GM21515 (cell line): Measurements from ENCODE around the gene SCGB1C2.
"Not testable (repeated sequence)": the region's sequence is repeated elsewhere in the genome, so short reads cannot be mapped to it uniquely, and the experiment has no call there.

Source experiments
- ATAC-seq: cut with Tn5 transposase; IDR thresholded peaks from one replicate; pipeline ENCODE4 v1.9.1; 2021; ENCODE audit not compliant: unreplicated experiment

SCGB1C2 gene

DNA sequence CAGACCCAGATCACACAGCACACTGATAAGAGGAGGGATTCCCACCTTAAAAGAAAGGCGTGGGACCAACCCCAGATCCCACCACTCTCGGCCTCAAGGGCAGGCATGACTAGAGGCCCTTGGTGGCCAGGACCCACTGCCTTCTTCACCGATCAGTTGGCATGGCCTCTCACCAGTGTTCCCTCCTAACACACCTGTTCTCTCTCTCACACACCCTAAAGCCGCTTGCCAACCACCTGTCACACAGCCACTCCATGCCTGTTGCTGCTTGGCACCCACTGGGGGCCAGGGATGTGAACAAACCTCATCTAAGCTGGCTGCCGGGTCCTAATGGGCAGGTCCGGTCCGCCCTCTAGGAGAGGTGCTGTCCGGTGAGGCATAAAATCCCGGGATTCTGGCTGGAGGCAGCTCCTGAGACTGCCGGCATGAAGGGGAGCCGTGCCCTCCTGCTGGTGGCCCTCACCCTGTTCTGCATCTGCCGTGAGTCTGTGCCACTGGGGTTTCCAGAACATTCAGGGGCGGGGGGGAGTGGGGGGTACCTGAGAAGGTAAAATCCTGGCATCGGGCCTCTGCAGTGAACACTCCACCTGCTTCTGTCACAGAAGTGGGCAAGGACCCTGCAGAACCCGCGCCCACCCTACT is at the start of gene SCGB1C2:
Gene SCGB1C2, plus strand, starts transcription at position 404 of the 642 bp plus-strand sequence. Its CDS starts 22 bp downstream, at position 426.
- ATAC-seq, result not testable (repeated sequence)

GRCh38 chr17:113111-113510 is 24.3 kb upstream of the SCGB1C2 start:
- ATAC-seq, result not testable (repeated sequence)

GRCh38 chr17:118339-118917 is 18.9 kb upstream of the SCGB1C2 start:
- ATAC-seq, result not testable (repeated sequence)

DNA sequence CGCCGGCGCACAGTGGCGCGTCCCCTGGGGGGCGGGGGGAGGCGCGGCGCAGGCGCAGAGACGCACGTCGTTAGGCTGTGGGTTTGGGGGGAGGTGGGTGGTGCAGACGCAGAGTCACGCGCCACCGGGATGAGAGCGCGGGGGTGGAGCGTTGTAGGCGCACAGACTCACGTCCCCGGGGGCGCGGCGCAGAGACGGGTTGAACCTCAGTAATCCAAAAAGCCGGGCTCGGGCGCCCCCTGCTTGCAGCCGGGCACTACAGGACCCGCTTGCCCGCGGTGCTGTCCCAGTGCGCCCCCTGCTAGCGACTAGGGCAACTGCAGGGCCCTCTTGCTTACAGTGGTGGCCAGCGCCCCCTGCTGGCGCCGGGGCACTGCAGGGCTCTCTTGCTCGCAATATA is 3.4 kb upstream of the SCGB1C2 start:
- not testable (repeated sequence) for ATAC-seq

DNA sequence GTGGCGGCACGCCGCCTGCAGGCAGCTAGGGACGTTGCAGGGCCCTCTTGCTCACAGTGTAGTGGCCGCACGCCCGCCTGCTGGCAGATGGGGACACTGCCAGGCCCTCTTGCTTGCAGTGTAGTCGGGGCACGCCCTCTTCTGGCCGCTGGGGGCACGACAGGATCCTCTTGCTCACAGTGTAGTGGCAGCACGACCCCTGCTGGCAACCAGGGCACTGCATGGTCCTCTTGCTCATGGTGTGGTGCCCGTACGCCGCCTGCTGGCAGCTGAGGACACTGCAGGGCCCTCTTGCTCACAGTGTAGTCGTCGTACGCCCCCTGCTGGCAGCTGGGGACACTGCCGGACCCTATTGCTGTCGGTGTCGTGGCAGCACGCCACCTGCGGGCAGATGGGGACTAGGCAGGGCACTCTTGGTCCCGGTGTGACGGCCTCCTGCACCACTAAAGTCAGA is 3.0 kb upstream of the SCGB1C2 start:
- ATAC-seq, result peak; percentile 81

DNA sequence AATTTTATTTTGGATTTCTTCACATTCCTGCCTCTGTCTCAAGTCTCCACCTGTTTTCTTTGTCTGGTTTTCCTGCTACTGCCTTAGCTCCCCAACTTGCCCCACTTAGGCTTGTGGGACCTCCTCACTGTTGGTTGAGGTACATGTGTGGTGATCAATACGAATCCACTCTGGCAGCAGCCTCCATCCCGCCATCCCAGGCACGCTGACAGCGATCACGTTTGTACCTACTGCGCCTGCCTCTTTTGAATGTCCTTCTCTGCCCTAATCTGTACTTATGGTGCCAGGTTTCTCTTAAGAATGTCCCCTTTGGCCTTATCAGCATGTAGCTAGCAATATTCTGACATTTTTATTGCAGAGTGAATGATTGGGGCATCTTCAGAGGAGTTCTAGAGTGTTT is 2.3 kb upstream of the SCGB1C2 start:
- not testable (repeated sequence) for ATAC-seq

GRCh38 chr17:135895-136294 is 1.5 kb upstream of the SCGB1C2 start:
- ATAC-seq, result not testable (repeated sequence)

DNA sequence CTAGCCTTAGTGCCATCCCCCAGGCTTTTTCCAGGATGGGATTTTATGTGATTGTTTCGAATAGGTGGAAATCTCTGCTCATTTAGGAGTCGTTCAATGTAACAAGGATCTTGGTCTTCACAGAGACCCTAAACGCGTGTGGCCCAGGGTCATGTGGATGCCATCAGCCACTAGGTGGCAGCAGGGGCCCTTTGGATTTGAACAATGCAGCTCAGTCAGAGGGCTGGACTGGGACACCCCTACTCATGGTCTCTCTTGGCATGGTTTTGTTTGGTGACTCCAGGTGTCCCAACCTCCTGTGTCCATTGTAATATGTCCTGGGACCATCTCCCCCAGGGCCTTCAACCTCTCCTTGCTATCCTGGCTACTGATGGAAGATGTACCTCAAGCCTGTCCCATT is 838 bp upstream of the SCGB1C2 start:
- peak; percentile 46 for ATAC-seq

DNA sequence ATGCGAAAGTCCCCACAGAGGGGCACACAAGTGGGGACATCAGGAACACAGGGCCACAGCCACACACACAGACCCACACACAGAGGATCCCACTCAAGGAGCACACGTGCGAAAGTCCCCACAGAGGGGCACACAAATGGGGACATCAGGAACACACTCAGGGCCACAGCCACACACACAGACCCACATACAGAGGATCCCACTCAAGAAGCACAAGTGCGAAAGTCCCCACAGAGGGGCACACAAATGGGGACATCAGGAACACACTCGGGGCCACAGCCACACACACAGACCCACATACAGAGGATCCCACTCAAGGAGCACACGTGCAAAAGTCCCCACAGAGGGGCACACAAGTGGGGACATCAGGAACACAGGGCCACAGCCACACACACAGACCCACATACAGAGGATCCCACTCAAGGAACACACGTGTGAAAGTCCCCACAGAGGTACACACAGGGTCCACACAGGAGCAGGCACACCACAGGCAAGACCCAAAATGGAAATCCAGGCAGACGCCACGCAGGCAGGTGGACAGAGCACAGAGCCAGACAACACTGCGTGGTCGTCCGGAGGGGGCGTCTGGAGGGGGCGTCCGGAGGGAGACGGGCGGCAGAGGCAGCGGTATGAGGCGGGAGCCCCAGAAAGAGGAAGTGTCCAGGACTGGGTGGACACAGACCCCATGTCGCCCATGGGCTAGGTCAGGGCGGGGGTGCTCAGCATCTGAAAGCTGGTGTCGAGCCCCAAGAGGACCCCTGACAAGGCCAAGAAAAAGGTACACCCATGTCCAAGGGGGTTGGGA is 2.2 kb downstream of the SCGB1C2 start:
- ATAC-seq, result not testable (repeated sequence)

GRCh38 chr17:142102-142661 is 4.8 kb downstream of the SCGB1C2 start:
- no peak for ATAC-seq

GRCh38 chr17:142876-143784 is 5.8 kb downstream of the SCGB1C2 start:
- no peak for ATAC-seq

GRCh38 chr17:143785-144281 is 6.5 kb downstream of the SCGB1C2 start:
- ATAC-seq, result peak; percentile 69

DNA sequence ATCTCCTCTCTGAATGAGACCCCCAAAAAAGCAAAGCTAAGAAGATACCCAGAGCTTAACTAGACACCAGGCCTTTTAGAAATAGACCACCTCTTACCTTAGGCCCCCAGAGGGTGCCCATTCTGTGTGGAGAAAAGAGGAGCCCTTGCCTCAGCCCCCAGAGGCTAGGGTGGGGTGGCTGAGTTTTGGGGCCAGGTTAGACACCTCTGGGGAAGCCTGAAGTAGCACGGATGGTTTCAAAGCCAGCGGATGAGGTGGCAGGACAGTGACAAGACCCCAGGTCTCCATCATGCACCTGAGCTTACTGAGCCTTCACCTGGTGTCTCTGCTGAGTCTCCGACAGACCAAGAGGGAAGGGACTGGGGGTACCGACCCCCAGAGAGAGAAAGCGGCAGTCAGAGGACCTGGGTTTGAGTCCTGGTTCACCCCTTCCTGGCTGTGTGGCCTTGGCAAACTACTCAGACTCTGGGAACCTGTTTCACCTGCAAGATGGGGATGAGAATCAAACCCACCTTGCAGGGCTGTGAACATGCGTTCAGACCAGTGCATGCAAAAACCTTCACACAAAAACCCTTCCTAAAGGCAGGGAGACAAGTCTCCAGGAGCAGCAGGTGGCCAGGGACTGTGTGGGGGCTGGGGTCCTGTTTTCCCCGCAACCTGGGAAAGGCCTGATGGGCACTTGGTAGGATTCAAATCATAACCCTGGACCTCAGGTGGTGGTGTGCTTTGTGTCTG is 7.7 kb downstream of the SCGB1C2 start:
- no peak for ATAC-seq

DNA sequence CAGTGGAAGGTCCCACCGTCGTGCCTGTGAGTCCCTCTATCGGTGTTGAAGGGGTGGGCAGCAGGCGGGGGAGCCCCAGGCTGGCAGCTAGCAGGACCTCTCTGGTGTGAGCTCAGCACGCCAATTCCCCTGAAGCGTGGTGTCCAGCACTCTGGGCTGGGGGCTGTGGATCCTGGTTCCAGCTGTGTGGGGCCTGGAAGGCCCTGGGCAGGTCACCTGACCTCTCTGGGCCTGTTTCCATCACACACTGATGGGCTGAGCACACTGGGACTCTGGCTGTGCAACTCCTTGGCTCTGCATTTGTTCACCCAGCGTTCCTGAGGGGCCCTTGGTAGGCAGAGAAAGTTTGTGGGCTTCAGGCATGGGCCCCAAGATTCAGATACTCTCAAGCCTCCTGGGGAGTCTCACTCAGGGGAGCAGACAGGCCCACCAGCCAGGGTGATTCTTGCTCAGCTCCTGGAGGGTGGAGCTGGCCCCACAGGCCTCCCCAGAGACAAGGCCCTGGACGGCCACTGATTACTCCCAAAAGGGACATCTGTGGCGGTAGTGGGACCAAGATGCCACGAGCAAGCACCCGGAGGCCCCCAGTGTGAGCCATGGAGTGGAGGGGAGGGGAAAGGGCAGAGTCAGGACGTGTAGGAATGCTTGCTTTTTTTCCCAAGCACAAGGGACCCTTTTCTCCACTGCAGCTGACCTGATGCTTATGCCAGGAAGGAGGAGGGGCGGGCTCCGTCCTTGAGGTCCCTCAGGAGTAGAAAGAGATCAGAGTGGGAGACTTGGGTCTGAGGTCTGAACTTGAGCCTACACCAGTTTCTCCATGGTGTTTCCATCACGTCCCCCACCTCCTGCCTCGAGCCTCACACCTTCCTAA is 8.5 kb downstream of the SCGB1C2 start:
- no peak for ATAC-seq

DNA sequence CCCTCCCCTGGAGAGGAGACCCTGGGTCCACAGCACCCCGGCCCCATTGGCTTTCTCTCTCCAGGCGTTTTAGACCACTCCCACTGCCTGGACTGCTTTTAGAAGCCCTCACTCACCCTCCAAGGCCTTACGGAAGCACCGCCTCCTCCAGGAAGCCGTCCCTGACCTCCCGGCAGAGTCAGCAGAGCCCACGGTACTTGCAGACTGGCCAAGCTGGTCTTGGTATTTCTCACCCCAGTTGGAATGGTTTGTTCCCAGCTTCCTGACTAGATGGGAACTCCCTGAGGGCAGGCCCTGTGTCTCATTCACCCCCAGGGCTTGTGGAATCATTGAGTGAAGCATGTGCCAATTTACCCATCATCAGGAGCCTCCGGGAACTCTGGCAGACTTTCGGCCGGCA is 9.2 kb downstream of the SCGB1C2 start:
- ATAC-seq, result no peak

DNA sequence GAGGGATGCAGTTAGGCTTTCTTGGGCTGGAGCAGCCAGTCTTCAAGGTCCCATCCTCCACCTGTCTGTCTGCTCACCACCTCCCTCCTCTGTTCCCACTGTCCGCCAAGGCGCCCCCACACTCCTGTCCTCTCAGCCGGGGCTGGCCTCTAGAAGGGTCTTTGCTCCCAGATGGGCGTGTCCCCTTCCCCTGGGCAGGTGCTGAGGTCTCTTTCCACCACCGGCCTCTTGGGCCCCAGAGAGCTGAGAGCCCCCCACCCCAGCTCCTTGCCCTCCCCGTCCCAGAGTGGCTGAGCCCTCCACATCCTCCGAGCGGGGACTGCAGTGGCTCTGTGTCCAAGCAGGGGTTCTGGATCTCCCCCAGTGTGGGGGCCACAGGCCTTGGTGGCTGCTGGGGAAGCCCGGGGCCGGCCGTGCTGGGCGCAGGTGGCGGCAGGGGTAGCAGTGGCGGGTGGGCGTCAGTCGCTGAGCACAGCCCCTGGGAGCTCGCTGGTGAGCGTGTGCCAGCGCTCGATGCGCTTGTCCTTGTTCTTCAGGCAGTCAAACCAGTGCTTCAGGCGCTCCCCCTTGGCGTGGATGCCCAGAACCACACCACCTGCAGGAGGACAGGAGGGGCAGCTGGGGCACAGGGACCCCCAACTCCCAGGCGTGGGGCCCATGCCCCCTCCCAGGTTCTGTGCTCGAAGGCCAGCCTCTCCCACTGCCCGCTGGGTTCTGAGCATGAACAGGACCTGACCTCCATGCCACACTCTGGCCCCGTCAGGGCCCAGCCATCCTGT is 9.8 kb downstream of the SCGB1C2 start:
- no peak for ATAC-seq

DNA sequence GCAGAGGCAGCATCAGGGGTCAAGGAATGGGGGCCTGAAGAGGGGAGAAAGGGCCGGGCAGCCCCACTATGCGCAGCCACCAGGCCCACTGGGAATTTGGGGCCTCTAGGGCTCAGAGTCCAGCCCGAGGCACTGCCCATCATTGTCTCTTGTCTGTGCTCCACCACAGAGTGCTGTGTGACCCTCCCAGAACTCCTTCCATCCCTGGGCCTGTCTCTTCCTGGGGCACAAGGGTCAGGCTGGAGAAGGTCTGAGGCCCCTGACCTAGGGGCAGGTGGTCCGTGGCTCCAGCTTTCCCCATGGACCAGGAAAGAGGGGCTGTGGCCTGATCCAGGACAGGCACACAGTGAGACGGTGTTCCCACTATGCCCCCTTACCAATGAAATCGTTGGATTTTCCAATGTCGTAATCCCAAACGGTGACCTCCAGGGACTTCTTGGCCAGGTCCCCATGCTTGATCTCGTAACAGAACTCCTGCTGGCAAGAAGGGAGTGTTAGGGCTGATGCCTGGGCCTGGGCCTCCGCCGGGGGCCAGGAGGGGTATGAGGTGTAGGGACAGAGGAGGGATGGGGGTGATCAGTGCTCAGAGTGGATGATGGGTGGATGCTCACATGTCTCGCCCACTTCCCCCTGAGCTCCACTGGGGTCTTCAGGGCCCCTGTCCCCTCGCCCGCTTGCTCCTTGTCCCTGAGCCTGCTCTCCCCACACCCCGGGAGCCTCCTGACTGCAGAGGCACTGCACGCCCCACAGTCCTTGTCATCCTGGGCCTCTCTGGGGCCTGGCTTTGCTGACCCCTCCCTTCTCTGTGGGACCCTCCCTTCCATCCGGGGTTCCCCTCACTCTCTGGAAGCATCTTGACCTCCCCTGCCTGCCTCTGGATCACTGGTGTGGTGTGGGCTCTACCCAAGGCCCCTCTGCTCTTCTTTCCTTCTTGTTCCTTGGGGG is 10.7 kb downstream of the SCGB1C2 start:
- ATAC-seq, result no peak
